Sigmoid colon (tissue), 7 donors: Measurements from ENCODE around the gene C11orf86. TPM values are rescaled to one million over a fixed set of nuclear protein-coding genes. Genes with fewer than 3 reads are reported as not detected.

ENCODE experiments used
- DNase-seq: peaks from one replicate; pipeline ENCODE4 v3.0.0-alpha.2; 2019
- H3K27ac ChIP-seq, 4 donors: fragments of 200-600 bp; sonication (generic); one replicate each; pipeline ENCODE4 v1.5.1; 2016 to 2019; ENCODE audit warnings: mild to moderate bottlenecking in 1 of 4
- H3K27me3 ChIP-seq, 3 donors: fragments of 200-600 bp; sonication (generic); one replicate each; pipeline ENCODE4 v1.5.1; 2019; ENCODE audit warnings: mild to moderate bottlenecking in 1 of 3
- H3K36me3 ChIP-seq, 4 donors: fragments of 200-600 bp; sonication (generic); one replicate each; pipeline ENCODE4 v1.5.1; 2016 to 2019
- H3K4me1 ChIP-seq, 4 donors: fragments of 200-600 bp; sonication (generic); one replicate each; pipeline ENCODE4 v1.5.1; 2017 to 2019
- H3K4me3 ChIP-seq, 4 donors: fragments of 200-600 bp; sonication (generic); one replicate each; pipeline ENCODE4 v1.5.1; 2017 to 2019; ENCODE audit warnings: mild to moderate bottlenecking in 2 of 4, moderate library complexity in 1 of 4
- H3K9me3 ChIP-seq, 4 donors: fragments of 200-600 bp in 3 of 4; sonication (generic) in 3 of 4; one replicate each; pipeline versions ENCODE4 v1.5.1 to v1.6.1; 2013 to 2019
- CTCF ChIP-seq, 4 experiments: fragments of 450-650 bp in 3 of 4; fragments of 200-600 bp in 1 of 4; IDR thresholded peaks; one replicate each; pipeline ENCODE4 v1.5.1; 2016 to 2019; ENCODE audit warnings: antibody characterized with exemption in 4 of 4, mild to moderate bottlenecking in 3 of 4, moderate library complexity in 2 of 4
- EP300 ChIP-seq, 4 donors: sonication (generic); formaldehyde crosslinking; IDR thresholded peaks; one replicate each; pipeline ENCODE4 v1.6.1; 2017; ENCODE audit warnings: antibody characterized with exemption in 4 of 4
- POLR2A ChIP-seq, 2 donors: fragments of 450-650 bp; IDR thresholded peaks; one replicate each; pipeline ENCODE4 v1.6.1; 2016; ENCODE audit warnings: antibody characterized with exemption in 2 of 2, mild to moderate bottlenecking in 2 of 2, moderate library complexity in 2 of 2
- POLR2AphosphoS5 ChIP-seq, 4 donors: sonication (generic); formaldehyde crosslinking; IDR thresholded peaks; one replicate each; pipeline ENCODE4 v1.6.1; 2017; ENCODE audit warnings: antibody characterized with exemption in 4 of 4
- WGBS, 2 donors: extraction: QIAGEN DNeasy Blood & Tissue Kit; methylation state at CpG; one replicate each; pipeline ENCODE4 v1.1.7; 2013; 5-methylcytosine and 5-hydroxymethylcytosine counted together
- intact Hi-C: fragments of 100-400 bp; cut with DNase I; formaldehyde crosslinking; loops from one replicate; pipeline ENCODE4 v1.15.1; 2023
- polyA plus RNA-seq, 3 donors: library from polyadenylated mRNA; stranded (reverse); fragments of 200-250 nt; gene quantifications; one replicate each; pipeline ENCODE4 v1.2.3, GENCODE V29; 2013
- small RNA-seq, 3 donors: library from RNA; depleted of rRNA; stranded (forward); fragments of <200 nt; gene quantifications; one replicate each; pipeline ENCODE3, GENCODE V24; 2016
- total RNA-seq, 4 donors: library from RNA; depleted of rRNA; stranded (reverse); fragments of >200 nt; gene quantifications; one replicate each; pipeline ENCODE4 v1.1.0, GENCODE V29; 2016
- donor health status: healthy with polysubstance abuse.
- donor health status: Bipolar disorder and iron deficiency.
- donor health status: healthy.

C11orf86 gene
- total and polyA plus RNA-seq, 7 donors = 61.0 to 297 (median 132) TPM; not detected in 4

- WGBS, 2 donors = 80 to 84% methylated on average over 8 of the region's 8 CpGs
- no peaks in the 10 kb centered on the region for H3K9me3 ChIP-seq
- peaks cover 0 to 20% (median 17%) of the 10 kb centered on the region in 4 donors for H3K4me1 ChIP-seq
- peaks cover 5 to 40% (median 25%) of the 10 kb centered on the region in 3 donors for H3K27me3 ChIP-seq
- intact Hi-C loops = no loop called here
- H3K36me3 ChIP-seq = no peaks in the 10 kb centered on the region
- H3K27ac ChIP-seq = no peak overlapping the region
- H3K4me3 ChIP-seq = no peak overlapping the region
- TF ChIP-seq POLR2A (IDR thresholded peaks at IDR 0.05) = no peak
- TF ChIP-seq POLR2AphosphoS5 (IDR thresholded peaks at IDR 0.05) = no peak
- TF ChIP-seq EP300 (IDR thresholded peaks at IDR 0.05) = no peak
- TF ChIP-seq CTCF (IDR thresholded peaks at IDR 0.05) = no peak
- DNase-seq = no peak
Observed at GRCh38 chr11:67025750-67026149, 50.6 kb downstream of the C11orf86 start.

Small RNAs within 50 kb of the gene (small RNA-seq; reads per million reads assigned to genes)
- 0 reads per million in 3 donors for gene MIR3163

Other genes starting within 250 kb of the C11orf86 start
- gene SPTBN2, start 246.1 kb upstream of the C11orf86 start, total RNA-seq = 1 to 10 TPM in 3 of 4 donors, under 1 TPM in 1; 0.33 to 4.9 (median 2.7) TPM
- 1 to 10 TPM; 1.4 to 5.7 (median 4.2) TPM for gene SPTBN2, start 246.1 kb upstream of the C11orf86 start, polyA plus RNA-seq
- 10 to 100 TPM in 1 of 4 donors, 1 to 10 TPM in 3; 6.1 to 23.0 (median 9.1) TPM for gene RCE1, start 131.9 kb upstream of the C11orf86 start, total RNA-seq
- 10 to 100 TPM in 1 of 3 donors, 1 to 10 TPM in 2; 7.8 to 21.8 (median 8.3) TPM for gene RCE1, start 131.9 kb upstream of the C11orf86 start, polyA plus RNA-seq
- gene LRFN4, start 118.2 kb upstream of the C11orf86 start, total RNA-seq = 1 to 10 TPM; 4.2 to 6.8 (median 4.4) TPM
- gene LRFN4, start 118.2 kb upstream of the C11orf86 start, polyA plus RNA-seq = 10 to 100 TPM in 1 of 3 donors, 1 to 10 TPM in 2; 4.2 to 32.2 (median 8.3) TPM
- 10 to 100 TPM in 1 of 4 donors, 1 to 10 TPM in 3; 2.0 to 11.8 (median 5.1) TPM for gene PC, start 16.9 kb upstream of the C11orf86 start, total RNA-seq
- 10 to 100 TPM; 27.0 to 40.2 (median 34.2) TPM for gene PC, start 16.9 kb upstream of the C11orf86 start, polyA plus RNA-seq
- not detected for gene SYT12, start 47.8 kb downstream of the C11orf86 start, total RNA-seq
- gene SYT12, start 47.8 kb downstream of the C11orf86 start, polyA plus RNA-seq = 1 to 10 TPM in 1 of 3 donors, under 1 TPM in 2; under 0.01 to 1.1 (median 0.92) TPM
- 10 to 100 TPM; 14.1 to 24.2 (median 16.2) TPM for gene RHOD, start 81.5 kb downstream of the C11orf86 start, total RNA-seq
- 10 to 100 TPM; 11.2 to 16.2 (median 11.4) TPM for gene RHOD, start 81.5 kb downstream of the C11orf86 start, polyA plus RNA-seq
- gene KDM2A, start 144.0 kb downstream of the C11orf86 start, total RNA-seq = 10 to 100 TPM; 25.0 to 67.3 (median 35.7) TPM
- 10 to 100 TPM; 15.6 to 51.5 (median 20.8) TPM for gene KDM2A, start 144.0 kb downstream of the C11orf86 start, polyA plus RNA-seq